Activated gamma-delta T cell treated with Interleukin-2 at 50 U/mL for 16 hours (primary cell): ENCODE results near the gene MYCBP.
A peak's percentile ranks its signal among the peaks of the same experiment; 100 is the strongest.

Experiments
- DNase-seq: peaks from one replicate; pipeline ENCODE4 v3.0.0-alpha.2; 2020

Gene MYCBP

GRCh38 chr1:38819040-38819439 is 54.1 kb downstream of the MYCBP start:
- no peak for DNase-seq

DNA sequence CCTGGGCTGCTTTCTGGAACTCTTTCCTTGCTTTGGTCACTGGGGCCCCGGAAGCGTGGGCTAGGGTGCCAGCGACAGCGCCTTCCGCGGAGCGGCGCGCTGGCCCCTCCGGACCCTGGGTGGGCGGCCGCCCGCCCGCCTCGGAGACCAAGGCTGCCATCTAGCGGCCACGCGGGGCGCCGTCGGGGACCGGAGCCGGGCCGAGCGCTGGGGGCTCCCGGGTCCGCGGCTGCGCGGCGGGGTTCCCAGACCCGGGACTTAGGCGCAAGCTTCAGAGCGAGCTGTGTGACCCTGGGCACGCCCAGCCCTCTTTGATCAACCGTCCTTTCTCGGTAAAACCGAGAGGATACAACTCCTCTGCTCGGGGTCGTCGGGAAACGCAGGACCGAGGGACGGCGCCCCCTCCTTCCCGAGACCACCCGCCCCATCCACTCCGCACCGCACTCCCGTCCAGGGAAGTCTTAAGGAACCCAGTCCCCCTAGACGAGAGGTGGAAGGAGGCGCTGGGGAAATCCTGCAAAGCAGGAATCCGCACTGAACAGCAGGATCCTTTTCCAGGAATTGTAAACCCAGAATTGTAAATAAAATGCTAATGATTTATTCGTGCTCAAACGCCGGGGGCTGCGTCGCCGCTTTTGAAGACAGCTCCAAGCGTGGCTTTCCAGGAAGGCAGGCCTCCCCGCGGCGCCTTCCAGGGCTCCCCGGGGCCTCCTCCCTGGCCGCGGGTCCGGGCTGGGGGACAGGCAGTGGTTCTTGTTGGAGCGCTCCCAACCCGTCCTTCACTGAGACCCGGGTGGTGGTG is 54.8 kb downstream of the MYCBP start:
- DNase-seq = peak; percentile 41

- DNase-seq = no peak
These were observed 55.6 kb downstream of the MYCBP start for GRCh38 chr1:38817267-38818174.

DNA sequence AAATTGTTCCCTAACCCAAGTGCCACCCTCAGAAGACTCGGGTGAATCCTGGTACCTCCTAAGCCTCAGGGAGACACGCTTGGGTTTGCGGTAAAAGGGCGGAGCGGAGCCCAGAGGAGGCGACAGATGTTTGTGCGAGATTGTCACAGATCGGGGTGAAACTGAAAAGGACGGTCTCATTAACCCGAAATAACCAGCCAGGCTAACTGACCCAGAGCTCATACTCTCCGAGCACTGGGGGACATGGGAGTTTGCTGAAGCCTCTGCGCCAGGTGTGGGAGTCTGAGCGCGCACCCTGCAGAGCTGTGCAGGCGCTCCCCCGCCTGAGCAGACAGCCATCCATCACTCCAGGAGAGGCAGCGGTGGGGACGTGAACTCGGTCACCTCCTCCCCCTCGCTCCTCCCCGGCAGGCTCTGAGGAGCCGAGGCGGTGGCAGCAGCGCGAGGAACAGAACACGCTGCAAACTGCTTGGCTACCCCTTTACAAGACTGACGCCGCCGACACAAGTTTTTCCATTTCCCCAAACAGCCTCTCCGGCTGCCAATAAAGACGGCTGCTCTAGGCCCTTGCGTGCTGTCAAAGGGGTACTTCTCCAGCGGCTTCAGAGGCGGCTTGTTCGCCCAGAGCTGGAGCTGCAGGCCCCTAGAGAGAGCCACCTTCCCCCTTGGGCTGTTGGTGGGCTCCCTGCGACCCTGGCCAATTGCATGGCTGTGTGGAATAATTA is 57.1 kb downstream of the MYCBP start:
- no peak for DNase-seq

- DNase-seq = no peak
These were observed 58.1 kb downstream of the MYCBP start for GRCh38 chr1:38814984-38815464.

DNA sequence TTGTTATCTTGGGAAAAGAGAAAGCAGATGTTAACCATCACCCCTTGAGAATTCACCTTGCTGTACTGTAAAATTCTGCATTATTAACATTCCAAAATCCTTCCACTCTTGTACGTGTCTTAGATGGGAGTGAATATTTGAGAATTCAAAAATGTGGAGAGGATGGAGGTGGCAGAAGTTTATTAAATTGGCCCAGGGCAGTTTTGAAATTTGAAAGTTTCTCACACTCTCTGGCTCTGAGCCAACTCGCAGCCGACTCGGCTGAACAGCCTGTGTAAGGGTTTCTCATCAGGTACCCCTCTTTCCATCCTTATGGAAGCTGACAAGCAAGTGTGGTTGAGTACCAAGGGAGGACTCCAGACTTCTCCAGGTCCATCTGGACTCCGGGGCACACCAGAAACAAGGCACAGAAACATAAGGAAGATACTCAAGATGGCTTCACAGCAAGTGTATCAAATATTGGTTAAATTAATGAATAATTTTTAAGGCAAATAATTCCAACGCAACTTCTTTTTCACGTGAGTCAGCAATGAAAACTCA is 58.6 kb downstream of the MYCBP start:
- no peak for DNase-seq

DNA sequence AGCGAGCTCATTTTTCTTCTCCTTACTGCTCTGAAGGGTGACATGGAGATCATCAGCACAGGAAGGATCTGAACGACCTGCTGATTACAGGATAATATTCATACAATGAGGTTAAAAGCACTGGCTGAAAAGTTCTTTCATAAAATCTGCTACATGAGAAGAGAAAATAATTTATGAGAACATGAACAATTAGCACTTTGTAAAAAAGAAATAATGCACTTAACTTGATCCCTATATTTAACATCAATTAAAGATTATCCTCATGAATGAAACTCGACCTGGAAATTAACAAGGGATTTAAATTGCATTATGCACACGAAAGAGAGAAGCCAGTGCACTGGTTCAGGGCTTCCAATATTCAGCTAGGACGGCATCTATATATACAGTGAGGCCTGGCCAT is 60.2 kb downstream of the MYCBP start:
- no peak for DNase-seq
